CD4-positive, alpha-beta T cell (primary cell): ENCODE results near the gene UBIAD1. TPM values are rescaled to one million over a fixed set of nuclear protein-coding genes. Genes with fewer than 3 reads are reported as not detected.

ENCODE experiments used
- ATAC-seq: fragments of 200-7000 bp; cut with Tn5 transposase; one replicate; pipeline ENCODE4 v1.10.0; 2022; ENCODE audit warnings: mild to moderate bottlenecking; ENCODE audit not compliant: poor library complexity
- CTCF ChIA-PET: fragments of 350-600 bp; sonication (Branson Sonifier 250); formaldehyde crosslinking; loops from one replicate; lab custom pipeline; 2021; ENCODE audit warnings: antibody characterized with exemption, inconsistent platforms; lab: Charles Lee
- POLR2A ChIA-PET: fragments of 350-600 bp; sonication (Branson Sonifier 250); formaldehyde crosslinking; loops from one replicate; lab custom pipeline; 2021; ENCODE audit warnings: antibody characterized with exemption, inconsistent platforms; lab: Charles Lee
- DNase-seq, 14 experiments: peaks; one replicate each; pipeline ENCODE4 v3.0.0-alpha.2; 2013 to 2020; ENCODE audit warnings: mixed read lengths in 2 of 14
- H3K27ac ChIP-seq, 2 donors: one replicate each; pipeline versions ENCODE4 v1.5.1 to v1.7.0; 2013; ENCODE audit warnings: low read length in 2 of 2, low read depth in 1 of 2, mild to moderate bottlenecking in 1 of 2
- H3K27me3 ChIP-seq, 2 experiments: 1 replicate in 1 of 2; 2 replicates in 1 of 2; pipeline versions ENCODE4 v1.6.1 to v1.7.0; 2013; ENCODE audit warnings: low read length in 2 of 2, control low read depth in 1 of 2, mild to moderate bottlenecking in 1 of 2, moderate library complexity in 1 of 2; ENCODE audit not compliant: insufficient read depth in 2 of 2, control insufficient read depth in 1 of 2
- H3K36me3 ChIP-seq: one replicate; pipeline ENCODE4 v1.6.1; 2013; ENCODE audit warnings: low read length, control low read depth; ENCODE audit not compliant: insufficient read depth
- H3K4me1 ChIP-seq: one replicate; pipeline ENCODE4 v1.6.1; 2013; ENCODE audit warnings: low read length, control low read depth; ENCODE audit not compliant: insufficient read depth
- H3K4me3 ChIP-seq: one replicate; pipeline ENCODE4 v1.5.1; 2013; ENCODE audit warnings: mild to moderate bottlenecking, low read length, moderate library complexity
- H3K9me3 ChIP-seq, 2 experiments: 1 replicate in 1 of 2; 2 replicates in 1 of 2; pipeline versions ENCODE4 v1.6.1 to v1.7.0; 2013; ENCODE audit warnings: low read length in 2 of 2, mild to moderate bottlenecking in 2 of 2, control low read depth in 1 of 2, moderate library complexity in 1 of 2; ENCODE audit not compliant: control insufficient read depth in 1 of 2, insufficient read depth in 1 of 2
- H3K27ac Mint-ChIP-seq: one replicate; pipeline ENCODE4 v1.8.0; 2020; ENCODE audit warnings: mixed read lengths
- H3K27me3 Mint-ChIP-seq: one replicate; pipeline ENCODE4 v1.8.0; 2021; ENCODE audit warnings: mixed read lengths
- H3K36me3 Mint-ChIP-seq: one replicate; pipeline ENCODE4 v1.8.0; 2021; ENCODE audit warnings: low read depth, mixed read lengths
- H3K4me1 Mint-ChIP-seq: one replicate; pipeline ENCODE4 v1.8.0; 2021; ENCODE audit warnings: low read depth, mixed read lengths
- H3K4me3 Mint-ChIP-seq: one replicate; pipeline ENCODE4 v1.8.0; 2020; ENCODE audit warnings: mild to moderate bottlenecking, mixed read lengths
- H3K9me3 Mint-ChIP-seq: one replicate; pipeline ENCODE4 v1.8.0; 2020; ENCODE audit warnings: mixed read lengths
- intact Hi-C, 2 experiments: fragments of 100-400 bp; cut with DNase I in 1 of 2; cut with micrococcal nuclease in 1 of 2; formaldehyde crosslinking; loops; one replicate each; pipeline versions ENCODE4 v1.15.1 to v1.9.0; 2023 to 2025; cut with DNase I, micrococcal nuclease
- total RNA-seq, 174 experiments: library from RNA in 2 of 174; stranded (reverse) in 2 of 174; gene quantifications; one replicate each; pipeline ENCODE4 v1.2.3 and lab custom pipeline; 2021 to 2026
- TF ChIP-seq, protein P1 (sequence below): fragments of 200-600 bp; IDR thresholded peaks from one replicate; pipeline ENCODE4 v1.8.0; 2022; ENCODE audit warnings: antibody characterized with exemption, mild to moderate bottlenecking

Gene UBIAD1
- total RNA-seq, 2 experiments from 2014 or later, result 19.2 to 19.3 TPM

- Histone ChIP-seq H3K27ac (no peak overlapping the region), H3K4me1 (peaks cover 6% of the 10 kb centered on the region), H3K4me3 (no peak overlapping the region), H3K27me3 (no peaks in the 10 kb centered on the region), H3K36me3 (no peaks in the 10 kb centered on the region), H3K9me3 (no peaks in the 10 kb centered on the region)
- DNase-seq, result no peak
- Mint-ChIP-seq H3K9me3 (no peaks in the 10 kb centered on the region), H3K27me3 (no peaks in the 10 kb centered on the region), H3K4me3 (no peak overlapping the region), H3K4me1 (peaks cover 6% of the 10 kb centered on the region), H3K27ac (no peak overlapping the region), H3K36me3 (no peaks in the 10 kb centered on the region)
- ChIA-PET POLR2A (no interaction called here), CTCF (no interaction called here)
- TF ChIP-seq, protein P1, sequence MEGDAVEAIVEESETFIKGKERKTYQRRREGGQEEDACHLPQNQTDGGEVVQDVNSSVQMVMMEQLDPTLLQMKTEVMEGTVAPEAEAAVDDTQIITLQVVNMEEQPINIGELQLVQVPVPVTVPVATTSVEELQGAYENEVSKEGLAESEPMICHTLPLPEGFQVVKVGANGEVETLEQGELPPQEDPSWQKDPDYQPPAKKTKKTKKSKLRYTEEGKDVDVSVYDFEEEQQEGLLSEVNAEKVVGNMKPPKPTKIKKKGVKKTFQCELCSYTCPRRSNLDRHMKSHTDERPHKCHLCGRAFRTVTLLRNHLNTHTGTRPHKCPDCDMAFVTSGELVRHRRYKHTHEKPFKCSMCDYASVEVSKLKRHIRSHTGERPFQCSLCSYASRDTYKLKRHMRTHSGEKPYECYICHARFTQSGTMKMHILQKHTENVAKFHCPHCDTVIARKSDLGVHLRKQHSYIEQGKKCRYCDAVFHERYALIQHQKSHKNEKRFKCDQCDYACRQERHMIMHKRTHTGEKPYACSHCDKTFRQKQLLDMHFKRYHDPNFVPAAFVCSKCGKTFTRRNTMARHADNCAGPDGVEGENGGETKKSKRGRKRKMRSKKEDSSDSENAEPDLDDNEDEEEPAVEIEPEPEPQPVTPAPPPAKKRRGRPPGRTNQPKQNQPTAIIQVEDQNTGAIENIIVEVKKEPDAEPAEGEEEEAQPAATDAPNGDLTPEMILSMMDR, result no peak
- no peak for ATAC-seq
- intact Hi-C loops, result no loop called here
Observed at GRCh38 chr1:11321656-11322491, 48.9 kb downstream of the UBIAD1 start.

DNA sequence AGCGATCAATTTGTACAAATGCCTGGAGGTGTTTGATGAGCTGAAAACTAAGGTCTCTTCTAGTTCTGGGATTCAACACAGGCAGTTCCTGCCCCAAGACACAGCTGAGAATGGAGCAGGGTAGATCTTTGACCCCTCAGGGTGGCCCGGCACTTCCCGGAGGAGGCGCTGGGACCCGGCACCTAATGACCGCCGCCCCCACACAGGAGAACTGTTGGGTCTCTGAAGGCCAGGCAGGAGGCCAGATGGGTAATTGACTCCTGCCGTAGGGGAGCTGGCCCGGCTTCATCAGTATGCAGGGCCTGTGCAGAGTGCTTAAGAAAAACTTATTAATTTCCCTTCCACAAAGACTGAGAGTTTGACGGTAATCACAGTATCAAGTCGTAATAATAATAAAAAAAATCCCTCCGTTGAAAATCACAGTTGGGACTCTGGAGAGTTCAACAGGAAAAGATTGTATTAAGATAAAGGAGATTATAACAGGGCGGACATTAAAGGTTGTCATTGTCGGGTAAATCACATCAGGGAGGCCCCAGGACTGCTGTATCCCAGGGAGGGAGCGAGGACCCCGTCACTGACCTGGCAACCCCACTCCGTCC lies 51.7 kb downstream of the UBIAD1 start:
- Mint-ChIP-seq H3K9me3 (no peaks in the 10 kb centered on the region), H3K27ac (no peak overlapping the region), H3K36me3 (no peaks in the 10 kb centered on the region), H3K27me3 (no peaks in the 10 kb centered on the region), H3K4me1 (peaks cover 6% of the 10 kb centered on the region), H3K4me3 (no peak overlapping the region)
- intact Hi-C loops, result no loop called here
- ATAC-seq (no peak), DNase-seq (no peak)
- POLR2A ChIA-PET, result no interaction called here
- no peak overlapping the region for H3K4me3 ChIP-seq
- H3K9me3 ChIP-seq, result no peaks in the 10 kb centered on the region
- peaks cover 6% of the 10 kb centered on the region for H3K4me1 ChIP-seq
- TF ChIP-seq, protein P1, result no peak
- no peak overlapping the region for H3K27ac ChIP-seq
- CTCF ChIA-PET, result no interaction called here
- no peaks in the 10 kb centered on the region for H3K27me3 ChIP-seq
- no peaks in the 10 kb centered on the region for H3K36me3 ChIP-seq

- ATAC-seq (no peak), DNase-seq (no peak)
- H3K4me1 ChIP-seq, result no peaks in the 10 kb centered on the region
- no peaks in the 10 kb centered on the region for H3K27me3 ChIP-seq
- H3K27me3 Mint-ChIP-seq, result no peaks in the 10 kb centered on the region
- no peaks in the 10 kb centered on the region for H3K36me3 ChIP-seq
- TF ChIP-seq, protein P1, result no peak
- no peaks in the 10 kb centered on the region for H3K9me3 Mint-ChIP-seq
- H3K4me1 Mint-ChIP-seq, result no peaks in the 10 kb centered on the region
- intact Hi-C loops, result no loop called here
- ChIA-PET POLR2A (no interaction called here), CTCF (no interaction called here)
- H3K27ac ChIP-seq, result no peak overlapping the region
- no peaks in the 10 kb centered on the region for H3K9me3 ChIP-seq
- H3K4me3 ChIP-seq, result no peak overlapping the region
- no peak overlapping the region for H3K27ac Mint-ChIP-seq
- no peaks in the 10 kb centered on the region for H3K36me3 Mint-ChIP-seq
- no peak overlapping the region for H3K4me3 Mint-ChIP-seq
Observed at GRCh38 chr1:11326070-11326469, 53.1 kb downstream of the UBIAD1 start.
